Measurements from ENCODE around the gene CNKSR3.

The CNKSR3 gene

DNA sequence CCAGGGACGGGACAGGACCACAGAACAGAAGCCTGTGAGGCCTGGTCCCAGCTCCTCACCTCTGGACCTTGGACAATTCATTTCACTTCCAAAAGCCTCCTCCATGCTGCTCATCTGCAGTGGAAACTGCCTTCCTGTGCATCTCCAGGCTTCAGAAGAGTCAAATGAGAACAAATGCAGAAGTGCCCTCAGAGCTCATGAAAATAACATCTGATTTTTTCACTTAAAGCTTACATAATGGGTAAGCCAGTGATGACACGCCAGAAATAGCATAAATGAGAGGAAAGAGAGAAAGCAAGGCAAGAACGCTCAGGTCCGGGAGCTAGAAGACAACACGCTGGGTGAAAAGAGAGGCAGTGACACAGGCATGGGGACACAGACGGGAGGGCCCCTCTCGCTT lies 7.9 kb downstream of the CNKSR3 start:
- Histone ChIP-seq H3K4me1 (ENCODE audit: control insufficient read depth, insufficient read depth, low read length) (peaks cover 7% of the 10 kb centered on the region; the same call in 1 of the 2 replicates), H3K4me3 (ENCODE audit: low read depth, low read length) (no peak overlapping the region), H3K9me3 (ENCODE audit: control insufficient read depth, insufficient read depth, low read length) (no peaks in the 10 kb centered on the region), H3K27me3 (ENCODE audit: control insufficient read depth, insufficient read depth, low read length) (peaks cover 44% of the 10 kb centered on the region), H3K9ac (ENCODE audit: low read depth, low read length) (no peak overlapping the region), H3K36me3 (ENCODE audit: control insufficient read depth, insufficient read depth, low read length) (no peaks in the 10 kb centered on the region), H3K27ac (ENCODE audit: low read depth, low read length) (no peak overlapping the region)

DNA sequence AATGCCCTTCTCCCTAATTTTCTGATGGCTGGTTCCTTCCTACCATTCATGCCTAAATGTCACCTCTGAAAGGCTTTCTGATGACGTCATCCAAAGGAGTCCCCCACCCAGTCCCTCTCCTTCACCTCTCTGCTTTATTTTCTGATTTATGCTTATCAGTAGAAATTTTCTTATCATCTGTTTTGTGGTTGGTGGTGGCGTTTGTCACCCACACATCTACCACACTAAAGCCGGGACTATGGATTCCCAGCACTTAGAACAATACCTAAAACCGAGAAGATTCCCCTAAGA lies 9.0 kb downstream of the CNKSR3 start:
- Histone ChIP-seq H3K4me3 (ENCODE audit: low read depth, low read length) (no peak overlapping the region), H3K27me3 (ENCODE audit: control insufficient read depth, insufficient read depth, low read length) (peaks cover 34% of the 10 kb centered on the region), H3K36me3 (ENCODE audit: control insufficient read depth, insufficient read depth, low read length) (no peaks in the 10 kb centered on the region), H3K9me3 (ENCODE audit: control insufficient read depth, insufficient read depth, low read length) (no peaks in the 10 kb centered on the region), H3K9ac (ENCODE audit: low read depth, low read length) (no peak overlapping the region), H3K27ac (ENCODE audit: low read depth, low read length) (no peak overlapping the region), H3K4me1 (ENCODE audit: control insufficient read depth, insufficient read depth, low read length) (peaks cover 7% of the 10 kb centered on the region; the same call in 1 of the 2 replicates)

DNA sequence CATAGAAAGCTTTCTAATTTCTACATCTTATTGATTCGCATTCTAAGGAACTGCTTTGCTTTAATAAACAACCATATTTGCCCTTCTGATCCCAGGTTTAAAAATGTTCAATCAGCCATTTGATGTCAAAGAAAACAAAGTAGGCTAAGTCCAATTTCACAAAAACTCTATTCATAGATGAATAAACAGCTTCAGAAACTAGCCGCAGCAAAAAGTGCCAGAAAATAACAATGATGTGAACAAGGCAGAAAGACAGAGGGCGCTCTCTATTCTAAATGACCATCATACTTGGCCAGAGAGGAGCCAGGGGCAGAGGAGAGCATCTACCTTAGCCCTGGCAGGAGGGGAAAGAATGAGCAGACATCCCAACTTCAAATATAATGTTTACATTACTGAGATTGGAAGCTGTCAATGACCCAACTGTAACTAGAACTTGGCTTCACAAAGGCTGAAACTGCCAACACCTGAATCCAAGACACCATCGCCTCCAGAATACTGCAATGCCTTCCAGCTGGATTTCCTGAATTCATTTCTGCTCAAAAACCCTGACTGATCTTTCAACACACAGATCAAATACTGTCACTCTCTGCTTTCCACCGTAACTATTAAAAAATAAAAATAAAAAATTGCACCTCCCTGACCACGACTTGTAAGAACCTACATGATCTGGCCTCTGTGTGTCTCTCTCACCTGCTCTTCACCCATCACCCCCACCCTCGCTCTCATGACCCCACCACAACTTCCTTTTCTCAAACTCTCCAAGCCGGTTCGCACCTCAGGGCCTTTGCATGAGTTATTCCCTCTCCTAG lies 9.5 kb downstream of the CNKSR3 start:
- no peaks in the 10 kb centered on the region for H3K36me3 ChIP-seq (ENCODE audit: control insufficient read depth, insufficient read depth, low read length)
- H3K9me3 ChIP-seq (ENCODE audit: control insufficient read depth, insufficient read depth, low read length), result no peaks in the 10 kb centered on the region
- H3K4me3 ChIP-seq (ENCODE audit: low read depth, low read length), result no peak overlapping the region
- H3K9ac ChIP-seq (ENCODE audit: low read depth, low read length), result no peak overlapping the region
- H3K27me3 ChIP-seq (ENCODE audit: control insufficient read depth, insufficient read depth, low read length), result peaks cover 28% of the 10 kb centered on the region
- H3K27ac ChIP-seq (ENCODE audit: low read depth, low read length), result no peak overlapping the region
- H3K4me1 ChIP-seq (ENCODE audit: control insufficient read depth, insufficient read depth, low read length), result peaks cover 7% of the 10 kb centered on the region; the same call in 1 of the 2 replicates

DNA sequence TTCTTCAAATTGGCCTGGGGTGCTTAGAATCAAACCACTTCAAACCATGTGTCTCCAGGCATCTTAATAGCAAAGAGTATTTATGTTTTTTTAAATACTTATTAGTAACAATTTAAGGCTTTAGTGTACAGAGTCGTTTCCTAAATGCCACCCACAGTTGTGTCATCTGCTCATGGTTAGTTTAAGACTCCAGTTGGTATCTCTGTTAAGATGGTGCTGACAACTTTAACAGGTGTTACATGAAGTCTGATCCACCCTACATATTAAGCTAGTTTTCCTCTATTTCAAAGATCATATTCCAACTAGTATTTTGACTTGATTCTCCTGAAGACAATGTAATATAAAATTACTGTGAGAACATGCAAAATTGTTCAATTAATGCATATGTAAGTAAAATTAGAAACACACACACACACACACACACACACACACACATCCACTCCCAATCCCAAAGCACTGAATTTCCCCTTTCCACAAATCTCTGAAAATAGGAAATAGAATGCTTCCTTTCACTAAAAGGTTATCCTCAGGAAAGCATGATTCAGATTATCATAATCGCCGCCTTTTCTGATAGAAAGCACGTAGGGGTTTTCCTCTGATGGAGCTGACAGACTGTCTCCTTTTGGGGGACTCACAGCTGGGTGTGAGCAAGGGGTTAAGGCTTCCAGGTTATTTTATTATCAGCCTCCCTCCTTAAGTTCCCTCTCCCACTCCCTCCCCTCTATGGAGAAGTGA lies 10.5 kb downstream of the CNKSR3 start:
- no peak overlapping the region for H3K4me3 ChIP-seq (ENCODE audit: low read depth, low read length)
- H3K9me3 ChIP-seq (ENCODE audit: control insufficient read depth, insufficient read depth, low read length), result no peaks in the 10 kb centered on the region
- peaks cover 7% of the 10 kb centered on the region; the same call in 1 of the 2 replicates for H3K4me1 ChIP-seq (ENCODE audit: control insufficient read depth, insufficient read depth, low read length)
- H3K27me3 ChIP-seq (ENCODE audit: control insufficient read depth, insufficient read depth, low read length), result peaks cover 22% of the 10 kb centered on the region
- H3K36me3 ChIP-seq (ENCODE audit: control insufficient read depth, insufficient read depth, low read length), result no peaks in the 10 kb centered on the region
- H3K9ac ChIP-seq (ENCODE audit: low read depth, low read length), result no peak overlapping the region
- H3K27ac ChIP-seq (ENCODE audit: low read depth, low read length), result no peak overlapping the region

DNA sequence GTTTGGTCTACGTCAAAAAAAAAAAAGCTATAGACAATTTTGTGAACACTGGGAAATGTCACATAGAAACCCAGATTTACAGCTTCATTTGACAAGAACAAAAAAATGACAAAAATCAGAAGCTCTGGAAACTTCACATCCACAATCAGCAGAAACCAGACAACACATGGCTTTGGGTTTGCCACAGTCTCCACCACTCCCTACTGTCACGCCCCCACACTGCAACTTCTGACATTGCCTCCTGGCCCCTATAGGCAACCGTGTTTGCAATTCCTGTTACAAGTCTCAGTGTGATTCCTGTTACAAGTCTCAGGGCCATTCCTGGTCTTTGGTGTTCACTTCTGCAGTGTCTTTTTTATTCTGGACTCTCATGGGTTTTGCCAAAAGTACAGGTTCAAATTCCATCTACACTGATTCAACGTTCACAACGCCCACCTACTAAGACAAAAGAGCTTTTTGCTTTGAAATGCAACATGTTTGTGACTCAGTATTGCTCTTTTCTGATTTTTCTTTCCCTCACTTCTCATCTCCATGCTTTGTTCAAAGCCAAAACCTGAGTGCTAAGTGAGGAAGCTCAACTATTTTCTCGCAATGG lies 12.0 kb downstream of the CNKSR3 start:
- Histone ChIP-seq H3K4me3 (ENCODE audit: low read depth, low read length) (no peak overlapping the region), H3K27ac (ENCODE audit: low read depth, low read length) (no peak overlapping the region), H3K27me3 (ENCODE audit: control insufficient read depth, insufficient read depth, low read length) (peaks cover 11% of the 10 kb centered on the region), H3K36me3 (ENCODE audit: control insufficient read depth, insufficient read depth, low read length) (no peaks in the 10 kb centered on the region), H3K9me3 (ENCODE audit: control insufficient read depth, insufficient read depth, low read length) (no peaks in the 10 kb centered on the region), H3K9ac (ENCODE audit: low read depth, low read length) (no peak overlapping the region), H3K4me1 (ENCODE audit: control insufficient read depth, insufficient read depth, low read length) (peaks cover under 1% of the 10 kb centered on the region; the same call in 1 of the 2 replicates)

DNA sequence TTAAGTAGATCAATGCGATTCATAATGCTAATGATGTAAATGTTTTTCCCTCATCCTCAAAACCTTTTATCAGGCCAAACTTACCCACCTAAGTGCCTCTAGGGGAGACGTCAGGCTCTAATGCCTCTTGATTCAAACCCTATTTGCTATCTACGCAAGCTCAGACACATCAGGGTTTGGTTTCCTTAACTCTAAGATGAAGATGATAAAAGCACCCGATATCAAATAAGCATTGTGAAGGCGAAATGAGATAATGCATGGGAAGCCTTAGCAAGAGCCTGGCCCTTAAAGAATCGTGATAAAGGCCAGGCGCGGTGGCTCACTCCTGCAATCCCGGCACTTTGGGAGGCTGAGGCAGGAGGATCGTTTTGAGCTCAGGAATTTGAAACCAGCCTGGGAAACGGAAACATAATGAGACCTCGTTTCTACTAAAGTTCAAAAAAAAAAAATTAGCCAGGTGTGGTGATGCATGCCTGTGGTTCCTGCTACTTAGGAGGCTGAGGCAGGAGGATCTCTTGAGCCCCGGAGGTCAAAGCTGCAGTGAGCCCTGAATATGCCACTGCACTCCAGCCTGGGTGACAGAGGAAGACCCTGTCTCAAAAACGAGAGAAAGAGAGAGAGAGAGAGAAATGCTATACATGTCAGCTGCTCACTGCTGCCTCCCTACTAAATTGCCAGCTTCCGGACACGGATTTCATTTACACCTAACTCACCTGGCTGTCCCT lies 13.5 kb downstream of the CNKSR3 start:
- Histone ChIP-seq H3K4me1 (ENCODE audit: control insufficient read depth, insufficient read depth, low read length) (no peaks in the 10 kb centered on the region), H3K36me3 (ENCODE audit: control insufficient read depth, insufficient read depth, low read length) (no peaks in the 10 kb centered on the region), H3K27me3 (ENCODE audit: control insufficient read depth, insufficient read depth, low read length) (no peaks in the 10 kb centered on the region), H3K27ac (ENCODE audit: low read depth, low read length) (no peak overlapping the region), H3K9ac (ENCODE audit: low read depth, low read length) (no peak overlapping the region), H3K9me3 (ENCODE audit: control insufficient read depth, insufficient read depth, low read length) (no peaks in the 10 kb centered on the region), H3K4me3 (ENCODE audit: low read depth, low read length) (no peak overlapping the region)

DNA sequence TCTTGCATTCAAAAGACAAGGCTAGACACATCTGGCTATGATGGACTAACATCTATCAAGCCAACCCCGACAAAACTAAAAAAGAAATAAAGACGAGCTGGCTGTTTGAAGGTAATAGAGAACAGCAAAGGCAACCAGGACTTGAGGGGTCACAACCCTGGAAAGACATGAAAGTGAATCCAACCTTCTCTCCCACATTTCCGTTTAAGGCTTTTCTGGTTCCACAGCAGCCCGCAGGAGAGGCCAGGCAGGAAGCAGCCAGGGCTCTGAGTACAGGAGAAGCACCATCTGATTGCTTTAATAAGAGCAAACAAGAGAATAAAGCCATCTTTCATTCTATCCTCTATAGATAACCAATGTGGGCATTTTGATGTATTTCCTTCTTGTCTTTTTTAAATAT lies 14.3 kb downstream of the CNKSR3 start:
- Histone ChIP-seq H3K36me3 (ENCODE audit: control insufficient read depth, insufficient read depth, low read length) (no peaks in the 10 kb centered on the region), H3K9me3 (ENCODE audit: control insufficient read depth, insufficient read depth, low read length) (no peaks in the 10 kb centered on the region), H3K4me3 (ENCODE audit: low read depth, low read length) (no peak overlapping the region), H3K4me1 (ENCODE audit: control insufficient read depth, insufficient read depth, low read length) (no peaks in the 10 kb centered on the region), H3K9ac (ENCODE audit: low read depth, low read length) (no peak overlapping the region), H3K27ac (ENCODE audit: low read depth, low read length) (no peak overlapping the region), H3K27me3 (ENCODE audit: control insufficient read depth, insufficient read depth, low read length) (no peaks in the 10 kb centered on the region)

DNA sequence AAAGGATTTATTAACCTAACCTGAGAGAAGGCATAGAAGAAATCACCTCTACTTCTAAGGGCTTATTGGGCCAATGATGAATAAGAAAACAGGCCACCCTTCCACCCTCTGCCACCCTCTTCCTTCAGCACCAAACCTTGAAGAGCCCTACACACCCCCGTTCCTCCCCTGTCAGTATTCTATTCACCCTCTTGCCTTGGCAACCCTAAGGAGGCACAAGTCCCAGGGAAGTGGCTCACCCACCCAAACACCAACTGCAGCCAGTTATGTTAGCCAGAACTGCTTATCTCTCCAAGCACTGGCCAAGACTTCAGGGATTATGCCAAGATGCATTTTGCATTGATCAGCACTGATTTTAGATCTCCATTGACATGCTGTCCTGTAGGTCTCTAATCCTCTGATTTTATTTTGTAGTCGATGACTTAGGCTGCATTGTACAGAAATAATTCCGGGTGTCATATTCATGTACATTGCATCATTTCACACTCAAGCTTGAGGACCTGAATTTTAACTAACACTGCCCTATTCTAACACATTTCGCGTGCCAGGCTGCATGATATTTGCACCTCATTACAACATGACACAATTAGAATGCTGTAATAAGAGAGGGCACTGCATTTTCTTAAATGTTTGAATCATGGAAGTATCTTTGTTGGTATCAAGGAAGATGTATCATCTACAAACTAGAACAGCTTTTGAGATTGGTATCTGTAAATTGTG lies 15.7 kb downstream of the CNKSR3 start:
- H3K4me1 ChIP-seq (ENCODE audit: control insufficient read depth, insufficient read depth, low read length), result no peaks in the 10 kb centered on the region
- H3K27me3 ChIP-seq (ENCODE audit: control insufficient read depth, insufficient read depth, low read length), result no peaks in the 10 kb centered on the region
- H3K9me3 ChIP-seq (ENCODE audit: control insufficient read depth, insufficient read depth, low read length), result no peaks in the 10 kb centered on the region
- no peak overlapping the region for H3K27ac ChIP-seq (ENCODE audit: low read depth, low read length)
- H3K36me3 ChIP-seq (ENCODE audit: control insufficient read depth, insufficient read depth, low read length), result no peaks in the 10 kb centered on the region
- no peak overlapping the region for H3K9ac ChIP-seq (ENCODE audit: low read depth, low read length)
- no peak overlapping the region for H3K4me3 ChIP-seq (ENCODE audit: low read depth, low read length)

DNA sequence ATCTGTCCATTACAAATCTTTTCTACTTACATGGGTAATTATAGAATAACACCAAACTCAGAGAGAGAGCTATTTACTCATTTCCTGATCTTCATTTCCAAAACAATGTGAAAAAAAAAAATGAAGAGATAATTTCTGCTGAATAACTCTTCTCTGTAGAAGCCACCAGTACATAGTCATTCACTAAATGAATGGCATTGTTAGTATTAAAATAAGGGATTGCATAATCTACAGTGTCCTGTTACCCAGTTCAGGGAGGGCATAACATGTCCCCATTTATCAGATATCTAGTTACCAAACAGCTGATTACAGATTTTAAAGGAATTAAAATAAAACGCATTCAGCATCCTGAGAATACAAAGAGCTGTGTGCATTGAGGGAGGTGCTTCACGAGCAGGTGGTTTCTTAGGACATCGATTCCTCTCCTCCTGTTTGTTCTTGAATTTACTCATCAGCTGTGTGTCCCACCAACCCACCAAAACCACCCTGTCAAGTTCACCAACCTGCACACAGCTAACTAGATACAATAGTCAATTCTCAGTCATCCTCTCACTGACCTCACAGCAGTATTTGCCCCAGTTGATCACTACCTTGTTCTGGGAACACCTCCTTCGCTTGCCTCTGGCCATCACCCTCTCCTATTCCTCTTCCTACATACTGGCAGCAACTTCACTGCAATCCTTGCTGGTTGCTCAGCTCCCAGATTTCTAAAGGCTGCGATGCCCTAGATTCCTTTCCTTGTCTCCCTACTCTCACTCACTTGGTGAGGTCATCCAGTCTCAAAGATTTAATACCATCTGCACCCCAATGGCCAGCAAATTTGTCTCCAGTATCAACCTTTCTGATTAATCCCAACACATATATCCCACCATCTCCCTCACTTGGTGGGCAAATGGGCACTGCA lies 18.7 kb downstream of the CNKSR3 start:
- no peak overlapping the region for H3K27ac ChIP-seq (ENCODE audit: low read depth, low read length)
- no peaks in the 10 kb centered on the region for H3K27me3 ChIP-seq (ENCODE audit: control insufficient read depth, insufficient read depth, low read length)
- no peaks in the 10 kb centered on the region for H3K36me3 ChIP-seq (ENCODE audit: control insufficient read depth, insufficient read depth, low read length)
- no peak overlapping the region for H3K9ac ChIP-seq (ENCODE audit: low read depth, low read length)
- no peaks in the 10 kb centered on the region for H3K9me3 ChIP-seq (ENCODE audit: control insufficient read depth, insufficient read depth, low read length)
- no peaks in the 10 kb centered on the region for H3K4me1 ChIP-seq (ENCODE audit: control insufficient read depth, insufficient read depth, low read length)
- no peak overlapping the region for H3K4me3 ChIP-seq (ENCODE audit: low read depth, low read length)

DNA sequence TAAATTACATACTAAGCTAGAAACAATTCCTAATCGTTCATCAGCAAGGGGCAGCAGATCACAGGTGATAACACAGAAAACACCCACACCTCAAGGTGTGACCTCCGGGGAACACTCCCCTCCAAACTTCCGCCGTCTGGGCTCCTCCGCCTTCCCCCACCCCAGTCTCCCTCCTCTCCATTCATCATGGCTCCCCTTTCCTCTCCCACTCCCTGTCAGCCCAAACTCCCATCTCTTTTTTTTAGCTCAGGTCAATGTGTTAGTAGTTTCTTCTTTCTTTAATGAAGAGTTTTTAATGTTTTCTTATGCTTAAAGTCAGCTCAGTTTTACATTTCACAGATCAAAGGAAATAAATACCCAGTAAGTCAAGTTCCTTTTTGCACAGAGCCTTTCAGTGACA lies 20.7 kb downstream of the CNKSR3 start:
- no peak overlapping the region for H3K27ac ChIP-seq (ENCODE audit: low read depth, low read length)
- no peak overlapping the region for H3K9ac ChIP-seq (ENCODE audit: low read depth, low read length)
- H3K27me3 ChIP-seq (ENCODE audit: control insufficient read depth, insufficient read depth, low read length), result no peaks in the 10 kb centered on the region
- no peaks in the 10 kb centered on the region for H3K36me3 ChIP-seq (ENCODE audit: control insufficient read depth, insufficient read depth, low read length)
- H3K4me1 ChIP-seq (ENCODE audit: control insufficient read depth, insufficient read depth, low read length), result no peaks in the 10 kb centered on the region
- H3K4me3 ChIP-seq (ENCODE audit: low read depth, low read length), result no peak overlapping the region
- H3K9me3 ChIP-seq (ENCODE audit: control insufficient read depth, insufficient read depth, low read length), result no peaks in the 10 kb centered on the region
